GM23338 (cell line): ENCODE measurements around the gene SLC25A24. TPM values are rescaled to one million over a fixed set of nuclear protein-coding genes. Genes with fewer than 3 reads are reported as not detected.

Experiments used
- ATAC-seq: fragments of 200-7000 bp; cut with Tn5 transposase; 3 replicates; pipeline ENCODE4 v1.9.1; 2020
- DNase-seq: peaks from one replicate; pipeline ENCODE4 v3.0.0-alpha.2; 2015; ENCODE audit warnings: low spot score
- H2AFZ ChIP-seq: fragments of 200-600 bp; sonication (generic); 2 replicates; pipeline ENCODE4 v1.8.0; 2016; ENCODE audit warnings: antibody characterized with exemption, mild to moderate bottlenecking, moderate library complexity
- H3F3A ChIP-seq: fragments of 200-600 bp; sonication (generic); replicated peaks from 2 replicates; pipeline ENCODE4 v1.8.0; 2017; ENCODE audit warnings: antibody characterized with exemption, mixed run types, low read depth
- H3K27ac ChIP-seq: fragments of 200-600 bp; sonication (generic); 2 replicates; pipeline ENCODE4 v1.6.1; 2016; ENCODE audit warnings: low read depth
- H3K27me3 ChIP-seq: fragments of 200-600 bp; sonication (generic); 2 replicates; pipeline ENCODE4 v1.8.0; 2016; ENCODE audit warnings: mild to moderate bottlenecking, mixed run types, moderate library complexity; ENCODE audit not compliant: insufficient read depth
- H3K36me3 ChIP-seq: fragments of 200-600 bp; sonication (generic); 2 replicates; pipeline ENCODE4 v1.8.0; 2016; ENCODE audit warnings: mild to moderate bottlenecking; ENCODE audit not compliant: insufficient read depth
- H3K4me1 ChIP-seq: fragments of 200-600 bp; sonication (generic); 2 replicates; pipeline ENCODE4 v1.8.0; 2016; ENCODE audit warnings: mild to moderate bottlenecking, moderate library complexity; ENCODE audit not compliant: insufficient read depth
- H3K4me2 ChIP-seq: fragments of 200-600 bp; sonication (generic); 2 replicates; pipeline ENCODE4 v1.7.1; 2017; ENCODE audit warnings: mixed run types
- H3K4me3 ChIP-seq: fragments of 200-600 bp; sonication (generic); 2 replicates; pipeline ENCODE4 v1.6.1; 2016; ENCODE audit warnings: mixed run types
- H3K79me2 ChIP-seq: fragments of 200-600 bp; sonication (generic); replicated peaks from 2 replicates; pipeline ENCODE4 v1.8.0; 2017; ENCODE audit warnings: mild to moderate bottlenecking; ENCODE audit not compliant: insufficient read depth
- H3K9me2 ChIP-seq: fragments of 200-600 bp; sonication (generic); 2 replicates; pipeline ENCODE4 v1.8.0; 2017; ENCODE audit not compliant: insufficient read depth
- H4K20me1 ChIP-seq: fragments of 200-600 bp; sonication (generic); replicated peaks from 2 replicates; pipeline ENCODE4 v1.8.0; 2017; ENCODE audit warnings: mild to moderate bottlenecking; ENCODE audit not compliant: insufficient read depth
- H3K27ac Mint-ChIP-seq: 2 replicates; pipeline ENCODE4 v1.8.0; 2020; ENCODE audit warnings: inconsistent platforms, mild to moderate bottlenecking, moderate library complexity, mixed read lengths
- H3K27me3 Mint-ChIP-seq: 3 replicates; pipeline ENCODE4 v1.8.0; 2022; ENCODE audit warnings: low read depth, mild to moderate bottlenecking, moderate library complexity, mixed read lengths, inconsistent platforms; ENCODE audit not compliant: insufficient read depth, poor library complexity
- H3K36me3 Mint-ChIP-seq: 3 replicates; pipeline ENCODE4 v1.8.0; 2021; ENCODE audit warnings: low read depth, mild to moderate bottlenecking, inconsistent platforms, moderate library complexity, mixed read lengths
- H3K4me1 Mint-ChIP-seq: 3 replicates; pipeline ENCODE4 v1.8.0; 2020; ENCODE audit warnings: mild to moderate bottlenecking, inconsistent platforms, mixed read lengths
- H3K4me3 Mint-ChIP-seq: 3 replicates; pipeline ENCODE4 v1.8.0; 2021; ENCODE audit warnings: moderate library complexity, mild to moderate bottlenecking, inconsistent platforms, mixed read lengths
- H3K9me3 Mint-ChIP-seq: 3 replicates; pipeline ENCODE4 v1.8.0; 2020; ENCODE audit warnings: moderate library complexity, mild to moderate bottlenecking, inconsistent platforms, mixed read lengths
- CREB1 ChIP-seq: fragments of 250-450 bp; sonication (Bioruptor Pico); IDR thresholded peaks from 2 replicates; pipeline ENCODE4 v1.5.0; 2020; ENCODE audit warnings: low read depth, mild to moderate bottlenecking, moderate library complexity
- EZH2 ChIP-seq: fragments of 200-600 bp; sonication (generic); IDR thresholded peaks from one replicate; pipeline ENCODE4 v1.8.0; 2017; ENCODE audit warnings: antibody characterized with exemption, mild to moderate bottlenecking, low read depth; ENCODE audit not compliant: unreplicated experiment
- ZNF114 ChIP-seq: fragments of 250-450 bp; sonication (Bioruptor Pico); IDR thresholded peaks from 2 replicates; pipeline ENCODE4 v1.5.0; 2020; ENCODE audit warnings: mild to moderate bottlenecking, moderate library complexity
- polyA plus RNA-seq: library from polyadenylated mRNA; unstranded; fragments of >200 nt; fragmentation: Nextera tagmentation; extraction: Ambion mirVana; gene quantifications from 2 replicates; pipeline ENCODE4 v1.2.1, GENCODE V29; 2016
- total RNA-seq: library from RNA; depleted of rRNA; stranded (reverse); fragments of >200 nt; shearing (Covaris generic); gene quantifications from 2 replicates; pipeline ENCODE4 v1.2.3, GENCODE V29; 2014
- TF ChIP-seq, protein P1 (sequence below): fragments of 250-450 bp; sonication (Bioruptor Pico); IDR thresholded peaks from 2 replicates; pipeline ENCODE4 v1.5.0; 2020; ENCODE audit warnings: mild to moderate bottlenecking, moderate library complexity
- TF ChIP-seq, protein P2 (sequence below), 2 experiments: fragments of 200-600 bp in 1 of 2; sonication (generic) in 1 of 2; conservative IDR thresholded peaks; 2 replicates each; pipeline versions ENCODE4 v1.5.1 to v1.6.1; 2016 to 2017; ENCODE audit warnings: antibody characterized with exemption in 2 of 2, low read depth in 2 of 2, mild to moderate bottlenecking in 2 of 2, moderate library complexity in 1 of 2
- TF ChIP-seq, protein P3 (sequence below): IDR thresholded peaks from one replicate; pipeline ENCODE4 v1.6.1; 2018; ENCODE audit warnings: antibody characterized with exemption; ENCODE audit not compliant: unreplicated experiment
- TF ChIP-seq, protein P4 (sequence below): IDR thresholded peaks from 2 replicates; pipeline ENCODE4 v1.6.1; 2016; ENCODE audit warnings: antibody characterized with exemption

SLC25A24 gene
- total and polyA plus RNA-seq, 2 experiments from 2014 or later = 17.4 to 46.0 TPM

DNA sequence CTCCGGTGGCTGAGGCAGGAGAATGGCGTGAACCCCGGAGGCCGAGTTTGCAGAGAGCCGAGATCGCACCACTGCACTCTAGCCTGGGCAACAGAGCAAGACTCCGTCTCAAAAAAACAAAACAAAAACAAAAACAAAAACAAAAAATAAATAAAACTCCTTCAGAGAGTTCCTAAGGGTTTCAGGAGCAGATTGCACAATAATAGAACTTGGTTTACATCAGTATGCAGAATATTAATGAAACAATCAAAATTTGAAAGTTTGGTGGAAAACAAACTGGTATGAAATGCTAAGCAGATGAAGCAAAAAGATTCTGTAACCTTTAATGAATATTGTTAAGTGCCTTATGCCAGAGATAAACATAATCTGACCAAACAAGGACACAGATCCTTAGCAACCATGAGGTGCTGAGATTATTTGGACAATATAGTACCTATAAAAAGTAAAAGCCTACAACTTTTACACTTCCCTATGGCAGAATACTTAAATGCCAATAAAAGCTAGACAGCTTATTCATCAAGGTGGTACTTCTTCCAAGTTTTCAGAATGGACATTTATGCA, 41.2 kb downstream of the SLC25A24 start:
- no peak for TF ChIP-seq CREB1
- TF ChIP-seq, protein P1, sequence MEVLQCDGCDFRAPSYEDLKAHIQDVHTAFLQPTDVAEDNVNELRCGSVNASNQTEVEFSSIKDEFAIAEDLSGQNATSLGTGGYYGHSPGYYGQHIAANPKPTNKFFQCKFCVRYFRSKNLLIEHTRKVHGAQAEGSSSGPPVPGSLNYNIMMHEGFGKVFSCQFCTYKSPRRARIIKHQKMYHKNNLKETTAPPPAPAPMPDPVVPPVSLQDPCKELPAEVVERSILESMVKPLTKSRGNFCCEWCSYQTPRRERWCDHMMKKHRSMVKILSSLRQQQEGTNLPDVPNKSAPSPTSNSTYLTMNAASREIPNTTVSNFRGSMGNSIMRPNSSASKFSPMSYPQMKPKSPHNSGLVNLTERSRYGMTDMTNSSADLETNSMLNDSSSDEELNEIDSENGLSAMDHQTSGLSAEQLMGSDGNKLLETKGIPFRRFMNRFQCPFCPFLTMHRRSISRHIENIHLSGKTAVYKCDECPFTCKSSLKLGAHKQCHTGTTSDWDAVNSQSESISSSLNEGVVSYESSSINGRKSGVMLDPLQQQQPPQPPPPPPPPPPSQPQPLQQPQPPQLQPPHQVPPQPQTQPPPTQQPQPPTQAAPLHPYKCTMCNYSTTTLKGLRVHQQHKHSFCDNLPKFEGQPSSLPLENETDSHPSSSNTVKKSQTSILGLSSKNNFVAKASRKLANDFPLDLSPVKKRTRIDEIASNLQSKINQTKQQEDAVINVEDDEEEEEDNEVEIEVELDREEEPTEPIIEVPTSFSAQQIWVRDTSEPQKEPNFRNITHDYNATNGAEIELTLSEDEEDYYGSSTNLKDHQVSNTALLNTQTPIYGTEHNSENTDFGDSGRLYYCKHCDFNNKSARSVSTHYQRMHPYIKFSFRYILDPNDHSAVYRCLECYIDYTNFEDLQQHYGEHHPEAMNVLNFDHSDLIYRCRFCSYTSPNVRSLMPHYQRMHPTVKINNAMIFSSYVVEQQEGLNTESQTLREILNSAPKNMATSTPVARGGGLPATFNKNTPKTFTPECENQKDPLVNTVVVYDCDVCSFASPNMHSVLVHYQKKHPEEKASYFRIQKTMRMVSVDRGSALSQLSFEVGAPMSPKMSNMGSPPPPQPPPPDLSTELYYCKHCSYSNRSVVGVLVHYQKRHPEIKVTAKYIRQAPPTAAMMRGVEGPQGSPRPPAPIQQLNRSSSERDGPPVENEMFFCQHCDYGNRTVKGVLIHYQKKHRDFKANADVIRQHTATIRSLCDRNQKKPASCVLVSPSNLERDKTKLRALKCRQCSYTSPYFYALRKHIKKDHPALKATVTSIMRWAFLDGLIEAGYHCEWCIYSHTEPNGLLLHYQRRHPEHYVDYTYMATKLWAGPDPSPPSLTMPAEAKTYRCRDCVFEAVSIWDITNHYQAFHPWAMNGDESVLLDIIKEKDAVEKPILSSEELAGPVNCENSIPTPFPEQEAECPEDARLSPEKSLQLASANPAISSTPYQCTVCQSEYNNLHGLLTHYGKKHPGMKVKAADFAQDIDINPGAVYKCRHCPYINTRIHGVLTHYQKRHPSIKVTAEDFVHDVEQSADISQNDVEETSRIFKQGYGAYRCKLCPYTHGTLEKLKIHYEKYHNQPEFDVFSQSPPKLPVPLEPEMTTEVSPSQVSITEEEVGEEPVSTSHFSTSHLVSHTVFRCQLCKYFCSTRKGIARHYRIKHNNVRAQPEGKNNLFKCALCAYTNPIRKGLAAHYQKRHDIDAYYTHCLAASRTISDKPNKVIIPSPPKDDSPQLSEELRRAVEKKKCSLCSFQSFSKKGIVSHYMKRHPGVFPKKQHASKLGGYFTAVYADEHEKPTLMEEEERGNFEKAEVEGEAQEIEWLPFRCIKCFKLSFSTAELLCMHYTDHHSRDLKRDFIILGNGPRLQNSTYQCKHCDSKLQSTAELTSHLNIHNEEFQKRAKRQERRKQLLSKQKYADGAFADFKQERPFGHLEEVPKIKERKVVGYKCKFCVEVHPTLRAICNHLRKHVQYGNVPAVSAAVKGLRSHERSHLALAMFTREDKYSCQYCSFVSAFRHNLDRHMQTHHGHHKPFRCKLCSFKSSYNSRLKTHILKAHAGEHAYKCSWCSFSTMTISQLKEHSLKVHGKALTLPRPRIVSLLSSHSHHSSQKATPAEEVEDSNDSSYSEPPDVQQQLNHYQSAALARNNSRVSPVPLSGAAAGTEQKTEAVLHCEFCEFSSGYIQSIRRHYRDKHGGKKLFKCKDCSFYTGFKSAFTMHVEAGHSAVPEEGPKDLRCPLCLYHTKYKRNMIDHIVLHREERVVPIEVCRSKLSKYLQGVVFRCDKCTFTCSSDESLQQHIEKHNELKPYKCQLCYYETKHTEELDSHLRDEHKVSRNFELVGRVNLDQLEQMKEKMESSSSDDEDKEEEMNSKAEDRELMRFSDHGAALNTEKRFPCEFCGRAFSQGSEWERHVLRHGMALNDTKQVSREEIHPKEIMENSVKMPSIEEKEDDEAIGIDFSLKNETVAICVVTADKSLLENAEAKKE = no peak
- TF ChIP-seq ZNF114 (CRISPR knock-in tag) = no peak
- TF ChIP-seq, protein P2, sequence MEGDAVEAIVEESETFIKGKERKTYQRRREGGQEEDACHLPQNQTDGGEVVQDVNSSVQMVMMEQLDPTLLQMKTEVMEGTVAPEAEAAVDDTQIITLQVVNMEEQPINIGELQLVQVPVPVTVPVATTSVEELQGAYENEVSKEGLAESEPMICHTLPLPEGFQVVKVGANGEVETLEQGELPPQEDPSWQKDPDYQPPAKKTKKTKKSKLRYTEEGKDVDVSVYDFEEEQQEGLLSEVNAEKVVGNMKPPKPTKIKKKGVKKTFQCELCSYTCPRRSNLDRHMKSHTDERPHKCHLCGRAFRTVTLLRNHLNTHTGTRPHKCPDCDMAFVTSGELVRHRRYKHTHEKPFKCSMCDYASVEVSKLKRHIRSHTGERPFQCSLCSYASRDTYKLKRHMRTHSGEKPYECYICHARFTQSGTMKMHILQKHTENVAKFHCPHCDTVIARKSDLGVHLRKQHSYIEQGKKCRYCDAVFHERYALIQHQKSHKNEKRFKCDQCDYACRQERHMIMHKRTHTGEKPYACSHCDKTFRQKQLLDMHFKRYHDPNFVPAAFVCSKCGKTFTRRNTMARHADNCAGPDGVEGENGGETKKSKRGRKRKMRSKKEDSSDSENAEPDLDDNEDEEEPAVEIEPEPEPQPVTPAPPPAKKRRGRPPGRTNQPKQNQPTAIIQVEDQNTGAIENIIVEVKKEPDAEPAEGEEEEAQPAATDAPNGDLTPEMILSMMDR (conservative IDR thresholded peaks at IDR 0.05; ENCODE audit: low read depth in 2 of 2) = no peak
- TF ChIP-seq, protein P3, sequence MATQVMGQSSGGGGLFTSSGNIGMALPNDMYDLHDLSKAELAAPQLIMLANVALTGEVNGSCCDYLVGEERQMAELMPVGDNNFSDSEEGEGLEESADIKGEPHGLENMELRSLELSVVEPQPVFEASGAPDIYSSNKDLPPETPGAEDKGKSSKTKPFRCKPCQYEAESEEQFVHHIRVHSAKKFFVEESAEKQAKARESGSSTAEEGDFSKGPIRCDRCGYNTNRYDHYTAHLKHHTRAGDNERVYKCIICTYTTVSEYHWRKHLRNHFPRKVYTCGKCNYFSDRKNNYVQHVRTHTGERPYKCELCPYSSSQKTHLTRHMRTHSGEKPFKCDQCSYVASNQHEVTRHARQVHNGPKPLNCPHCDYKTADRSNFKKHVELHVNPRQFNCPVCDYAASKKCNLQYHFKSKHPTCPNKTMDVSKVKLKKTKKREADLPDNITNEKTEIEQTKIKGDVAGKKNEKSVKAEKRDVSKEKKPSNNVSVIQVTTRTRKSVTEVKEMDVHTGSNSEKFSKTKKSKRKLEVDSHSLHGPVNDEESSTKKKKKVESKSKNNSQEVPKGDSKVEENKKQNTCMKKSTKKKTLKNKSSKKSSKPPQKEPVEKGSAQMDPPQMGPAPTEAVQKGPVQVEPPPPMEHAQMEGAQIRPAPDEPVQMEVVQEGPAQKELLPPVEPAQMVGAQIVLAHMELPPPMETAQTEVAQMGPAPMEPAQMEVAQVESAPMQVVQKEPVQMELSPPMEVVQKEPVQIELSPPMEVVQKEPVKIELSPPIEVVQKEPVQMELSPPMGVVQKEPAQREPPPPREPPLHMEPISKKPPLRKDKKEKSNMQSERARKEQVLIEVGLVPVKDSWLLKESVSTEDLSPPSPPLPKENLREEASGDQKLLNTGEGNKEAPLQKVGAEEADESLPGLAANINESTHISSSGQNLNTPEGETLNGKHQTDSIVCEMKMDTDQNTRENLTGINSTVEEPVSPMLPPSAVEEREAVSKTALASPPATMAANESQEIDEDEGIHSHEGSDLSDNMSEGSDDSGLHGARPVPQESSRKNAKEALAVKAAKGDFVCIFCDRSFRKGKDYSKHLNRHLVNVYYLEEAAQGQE = no peak
- TF ChIP-seq, protein P4, sequence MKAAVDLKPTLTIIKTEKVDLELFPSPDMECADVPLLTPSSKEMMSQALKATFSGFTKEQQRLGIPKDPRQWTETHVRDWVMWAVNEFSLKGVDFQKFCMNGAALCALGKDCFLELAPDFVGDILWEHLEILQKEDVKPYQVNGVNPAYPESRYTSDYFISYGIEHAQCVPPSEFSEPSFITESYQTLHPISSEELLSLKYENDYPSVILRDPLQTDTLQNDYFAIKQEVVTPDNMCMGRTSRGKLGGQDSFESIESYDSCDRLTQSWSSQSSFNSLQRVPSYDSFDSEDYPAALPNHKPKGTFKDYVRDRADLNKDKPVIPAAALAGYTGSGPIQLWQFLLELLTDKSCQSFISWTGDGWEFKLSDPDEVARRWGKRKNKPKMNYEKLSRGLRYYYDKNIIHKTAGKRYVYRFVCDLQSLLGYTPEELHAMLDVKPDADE = no peak
- no peak for TF ChIP-seq EZH2
- no peak overlapping the region for H3K4me2 ChIP-seq
- H3K27me3 ChIP-seq = no peaks in the 10 kb centered on the region
- Mint-ChIP-seq H3K27ac (no peak overlapping the region), H3K4me1 (no peaks in the 10 kb centered on the region), H3K9me3 (peaks cover 14% of the 10 kb centered on the region; the same call in 2 of the 3 replicates), H3K36me3 (peaks cover 37% of the 10 kb centered on the region), H3K4me3 (no peak overlapping the region), H3K27me3 (no peaks in the 10 kb centered on the region)
- H2AFZ ChIP-seq = no peak overlapping the region
- no peaks in the 10 kb centered on the region for H3K9me2 ChIP-seq
- DNase-seq (no peak), ATAC-seq (no peak)
- H3K27ac ChIP-seq = no peak overlapping the region
- H3K4me3 ChIP-seq = no peak overlapping the region
- no peaks in the 10 kb centered on the region for H3K4me1 ChIP-seq
- no peaks in the 10 kb centered on the region for H4K20me1 ChIP-seq
- no peaks in the 10 kb centered on the region for H3F3A ChIP-seq
- no peaks in the 10 kb centered on the region for H3K79me2 ChIP-seq
- H3K36me3 ChIP-seq = peaks cover 8% of the 10 kb centered on the region; the same call in 1 of the 2 replicates
